H7 (cell line): ENCODE data around the gene DHX30. TPM values are rescaled to one million over a fixed set of nuclear protein-coding genes. Genes with fewer than 3 reads are reported as not detected.
"Not testable (repeated sequence)": the region's sequence is repeated elsewhere in the genome, so short reads cannot be mapped to it uniquely, and the experiment has no call there.

Experiments used
- DNase-seq: peaks from one replicate; pipeline ENCODE4 v3.0.0; 2012
- H3K27me3 ChIP-seq: 2 replicates; pipeline ENCODE4 v1.6.0; 2011; ENCODE audit warnings: mild to moderate bottlenecking, low read length; ENCODE audit not compliant: control insufficient read depth, insufficient read depth
- H3K36me3 ChIP-seq: replicated peaks from 2 replicates; pipeline ENCODE4 v1.5.1; 2011; ENCODE audit warnings: low read length; ENCODE audit not compliant: control insufficient read depth, insufficient read depth
- H3K4me3 ChIP-seq: 2 replicates; pipeline ENCODE4 v1.5.1; 2011; ENCODE audit warnings: low read depth, mild to moderate bottlenecking, control low read depth, low read length, moderate library complexity; ENCODE audit not compliant: insufficient read depth
- total RNA-seq: library from RNA; depleted of rRNA; stranded (reverse); fragments of >200 nt; shearing (Covaris generic); gene quantifications from 2 replicates; pipeline ENCODE4 v1.2.3, GENCODE V29; 2014

DHX30 gene
- total RNA-seq, 1 experiment from 2014 or later, result 134 TPM

DNA sequence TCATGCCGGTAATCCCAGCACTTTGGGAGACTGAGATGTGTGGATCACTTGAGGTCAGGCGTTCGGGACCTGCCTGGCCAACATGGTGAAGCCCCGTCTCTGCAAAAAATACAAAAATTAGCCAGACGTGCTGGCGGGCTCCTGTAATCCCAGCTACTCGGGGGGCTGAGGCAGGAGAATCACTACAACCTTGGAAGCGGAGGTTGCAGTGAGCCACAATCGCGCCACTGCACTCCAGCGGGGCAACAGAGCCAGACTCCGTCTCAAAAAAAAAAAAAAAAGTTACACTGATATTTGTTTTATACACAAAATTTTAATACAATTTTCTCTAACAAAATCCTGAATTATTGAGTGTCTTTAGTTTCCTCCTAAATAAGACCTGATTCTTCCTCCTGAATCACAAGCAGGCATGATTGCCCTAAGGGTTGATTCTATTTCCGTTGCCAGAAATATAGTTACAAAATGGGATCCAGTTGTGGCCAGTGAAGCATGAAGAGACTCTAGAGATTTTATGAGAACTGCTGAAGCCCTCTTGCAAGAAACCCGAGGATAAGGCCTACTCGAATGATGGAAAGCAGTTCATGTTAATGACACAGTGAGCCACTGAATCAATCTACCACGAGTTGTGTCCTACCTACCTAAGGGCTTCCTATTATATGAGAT is 11.6 kb upstream of the DHX30 start:
- Histone ChIP-seq H3K36me3 (no peaks in the 10 kb centered on the region), H3K4me3 (no peak overlapping the region), H3K27me3 (no peaks in the 10 kb centered on the region)
- DNase-seq, result no peak

DNA sequence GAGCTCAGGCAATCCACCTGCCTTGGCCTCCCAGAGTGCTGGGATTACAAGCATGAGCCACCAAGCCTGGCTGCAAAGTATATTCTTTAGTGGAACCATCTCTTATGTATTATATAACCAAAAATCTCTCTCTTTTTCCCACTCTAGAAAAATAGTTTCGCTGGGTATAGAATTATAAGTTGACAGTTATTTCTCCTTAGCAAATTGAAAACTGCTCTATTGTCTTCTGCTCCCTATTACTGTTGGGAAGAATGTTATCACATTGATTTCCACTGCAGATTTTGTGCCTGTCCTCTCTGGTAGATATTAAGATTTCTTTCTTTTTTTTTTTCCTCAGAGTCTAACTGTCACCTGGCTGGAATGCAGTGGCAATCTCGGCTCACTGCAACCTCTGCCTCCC is 10.2 kb upstream of the DHX30 start:
- H3K36me3 ChIP-seq, result no peaks in the 10 kb centered on the region
- no peaks in the 10 kb centered on the region for H3K27me3 ChIP-seq
- no peak overlapping the region for H3K4me3 ChIP-seq
- DNase-seq, result no peak

DNA sequence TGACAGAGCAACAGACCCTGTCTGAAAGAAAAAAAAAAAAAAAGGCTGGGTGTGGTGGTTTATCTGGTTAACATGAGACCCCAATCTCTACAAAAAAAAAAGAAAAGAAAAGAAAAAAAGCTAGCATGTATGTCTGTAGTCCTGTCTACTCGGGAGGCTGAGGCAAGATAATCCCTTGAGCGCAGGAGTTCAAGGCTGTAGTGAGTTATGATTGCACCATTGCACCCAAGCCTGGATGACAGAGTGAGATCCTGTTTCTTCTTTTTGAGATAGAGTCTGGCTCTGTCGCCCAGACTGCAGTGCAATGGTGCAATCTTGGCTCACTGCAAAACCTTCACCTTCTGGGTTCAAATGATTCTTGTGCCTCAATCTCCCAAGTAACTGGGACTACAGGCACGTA is 8.4 kb upstream of the DHX30 start:
- no peaks in the 10 kb centered on the region for H3K27me3 ChIP-seq
- DNase-seq, result no peak
- no peaks in the 10 kb centered on the region for H3K36me3 ChIP-seq
- no peak overlapping the region for H3K4me3 ChIP-seq

DNA sequence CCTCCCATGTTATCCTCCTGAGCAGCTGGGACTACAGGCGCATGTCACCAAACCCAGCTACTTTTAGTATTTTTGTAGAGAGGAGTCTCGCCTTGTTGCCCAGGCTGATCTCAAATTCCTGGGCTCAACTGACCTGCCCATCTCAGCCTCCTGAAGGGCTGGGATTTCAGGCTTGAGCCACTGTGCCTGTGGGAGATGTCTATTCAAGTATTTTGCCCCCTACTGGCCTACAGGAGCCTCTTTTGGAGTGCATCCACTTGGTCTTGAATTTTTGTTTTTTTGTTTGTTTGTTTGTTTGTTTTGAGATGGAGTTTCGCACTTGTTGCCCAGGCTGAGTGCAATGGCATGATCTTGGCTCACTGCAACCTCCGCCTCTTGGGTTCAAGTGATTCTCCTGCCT is 3.2 kb upstream of the DHX30 start:
- Histone ChIP-seq H3K36me3 (no peaks in the 10 kb centered on the region), H3K27me3 (no peaks in the 10 kb centered on the region), H3K4me3 (no peak overlapping the region)
- DNase-seq, result peak; percentile 56

DNA sequence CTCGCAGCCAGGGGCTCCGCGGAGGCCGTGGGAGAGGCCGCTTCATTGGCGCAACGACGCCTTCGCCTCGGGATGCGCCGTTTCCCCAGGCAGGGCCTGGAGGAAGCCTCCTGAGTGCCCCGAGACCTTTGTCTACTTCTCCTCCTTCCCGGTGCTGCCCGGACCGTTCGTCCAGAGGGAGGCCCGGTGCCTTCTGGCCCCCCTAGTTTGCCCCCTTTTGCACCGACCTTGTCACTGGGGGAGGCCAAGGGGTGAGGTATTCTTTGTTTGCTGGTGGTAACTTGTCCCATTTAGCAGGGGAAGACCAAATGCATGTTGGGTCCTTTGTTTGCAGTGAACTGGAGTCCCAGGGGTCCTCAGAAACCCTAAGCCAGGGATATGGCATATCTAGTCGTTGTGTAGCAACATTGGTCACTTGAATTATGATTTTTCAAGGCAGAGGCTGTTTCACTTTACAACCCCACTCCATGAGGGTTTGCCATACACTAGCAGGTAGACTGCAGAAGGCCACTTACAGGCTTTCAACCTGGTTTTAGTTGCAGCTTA is 615 bp downstream of the DHX30 start:
- Histone ChIP-seq H3K4me3 (peak overlapping the region; percentile 84), H3K27me3 (no peaks in the 10 kb centered on the region), H3K36me3 (peaks cover 6% of the 10 kb centered on the region)
- DNase-seq, result no peak

DNA sequence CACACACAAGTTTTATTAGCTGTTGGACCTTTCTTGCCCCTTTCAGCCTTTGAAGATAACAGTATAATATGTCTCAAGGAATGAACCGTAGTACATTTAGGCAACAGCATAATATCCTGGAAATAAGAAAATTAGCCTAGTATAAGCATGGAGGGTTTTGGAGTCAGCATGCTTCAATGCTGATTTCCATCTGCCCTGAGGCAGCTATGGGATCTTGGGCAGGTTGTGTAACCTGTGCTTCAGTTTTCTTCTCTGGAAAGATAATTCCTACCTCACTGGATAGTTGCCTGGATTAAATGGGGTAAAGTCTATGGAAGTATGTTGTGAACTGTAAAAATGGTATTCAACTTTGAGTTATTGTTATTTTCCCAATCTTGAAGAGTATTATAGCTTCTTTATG is 1.6 kb downstream of the DHX30 start:
- no peak for DNase-seq
- H3K27me3 ChIP-seq, result no peaks in the 10 kb centered on the region
- H3K4me3 ChIP-seq, result no peak overlapping the region
- peaks cover 6% of the 10 kb centered on the region for H3K36me3 ChIP-seq

DNA sequence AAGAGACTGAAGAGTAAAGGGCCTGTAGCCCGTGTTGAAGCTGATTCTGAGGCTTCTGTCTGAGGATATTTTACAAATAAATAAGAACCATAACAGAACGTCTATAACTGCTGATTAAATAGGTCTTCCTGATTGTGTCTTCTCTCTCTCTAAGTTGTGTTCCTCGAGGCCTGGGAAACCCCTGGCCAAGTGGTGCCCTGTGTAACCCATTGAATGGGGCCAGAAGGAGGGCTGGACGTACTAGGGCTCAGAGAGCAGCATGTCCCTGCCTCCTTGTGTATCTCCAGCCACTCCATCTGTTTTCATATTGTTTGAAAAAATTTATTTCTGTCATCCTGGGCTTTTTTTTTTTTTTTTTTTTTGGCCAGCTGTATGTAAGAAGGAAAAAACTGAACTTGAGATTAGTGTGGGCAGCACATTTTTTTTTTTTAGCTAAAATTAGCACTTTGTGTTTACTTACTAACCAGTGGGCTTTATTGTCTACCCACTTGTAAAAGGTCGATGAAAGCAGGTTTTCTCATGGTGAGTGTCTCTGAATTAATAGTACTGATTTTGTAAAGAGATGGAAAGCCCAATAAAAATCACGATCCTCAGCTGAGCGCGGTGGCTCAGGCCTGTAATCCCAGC is 10.7 kb downstream of the DHX30 start:
- peaks cover 27% of the 10 kb centered on the region for H3K36me3 ChIP-seq
- no peaks in the 10 kb centered on the region for H3K27me3 ChIP-seq
- DNase-seq, result peak; percentile 18
- no peak overlapping the region for H3K4me3 ChIP-seq

DNA sequence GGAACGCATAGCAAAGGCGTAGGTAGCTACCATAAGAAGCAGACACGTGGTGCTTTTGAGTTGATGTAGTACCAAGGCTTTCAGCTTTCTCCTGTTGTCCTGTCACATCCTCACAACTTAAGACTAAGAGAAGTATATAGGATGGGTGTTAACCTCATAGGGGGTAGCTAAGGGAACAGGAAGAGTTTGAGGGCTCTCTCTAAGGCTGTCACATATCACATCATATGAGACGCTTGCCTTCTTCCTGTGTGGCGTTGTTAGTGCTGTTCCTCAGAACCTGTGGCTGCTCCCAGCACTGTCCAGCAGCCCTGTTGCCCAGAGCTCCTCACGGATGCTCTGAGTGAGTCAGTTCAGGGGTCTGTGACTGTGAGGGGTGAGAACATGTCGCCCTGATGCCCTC is 14.7 kb downstream of the DHX30 start:
- Histone ChIP-seq H3K4me3 (no peak overlapping the region), H3K36me3 (peaks cover 15% of the 10 kb centered on the region), H3K27me3 (no peaks in the 10 kb centered on the region)
- peak; percentile 3 for DNase-seq

DNA sequence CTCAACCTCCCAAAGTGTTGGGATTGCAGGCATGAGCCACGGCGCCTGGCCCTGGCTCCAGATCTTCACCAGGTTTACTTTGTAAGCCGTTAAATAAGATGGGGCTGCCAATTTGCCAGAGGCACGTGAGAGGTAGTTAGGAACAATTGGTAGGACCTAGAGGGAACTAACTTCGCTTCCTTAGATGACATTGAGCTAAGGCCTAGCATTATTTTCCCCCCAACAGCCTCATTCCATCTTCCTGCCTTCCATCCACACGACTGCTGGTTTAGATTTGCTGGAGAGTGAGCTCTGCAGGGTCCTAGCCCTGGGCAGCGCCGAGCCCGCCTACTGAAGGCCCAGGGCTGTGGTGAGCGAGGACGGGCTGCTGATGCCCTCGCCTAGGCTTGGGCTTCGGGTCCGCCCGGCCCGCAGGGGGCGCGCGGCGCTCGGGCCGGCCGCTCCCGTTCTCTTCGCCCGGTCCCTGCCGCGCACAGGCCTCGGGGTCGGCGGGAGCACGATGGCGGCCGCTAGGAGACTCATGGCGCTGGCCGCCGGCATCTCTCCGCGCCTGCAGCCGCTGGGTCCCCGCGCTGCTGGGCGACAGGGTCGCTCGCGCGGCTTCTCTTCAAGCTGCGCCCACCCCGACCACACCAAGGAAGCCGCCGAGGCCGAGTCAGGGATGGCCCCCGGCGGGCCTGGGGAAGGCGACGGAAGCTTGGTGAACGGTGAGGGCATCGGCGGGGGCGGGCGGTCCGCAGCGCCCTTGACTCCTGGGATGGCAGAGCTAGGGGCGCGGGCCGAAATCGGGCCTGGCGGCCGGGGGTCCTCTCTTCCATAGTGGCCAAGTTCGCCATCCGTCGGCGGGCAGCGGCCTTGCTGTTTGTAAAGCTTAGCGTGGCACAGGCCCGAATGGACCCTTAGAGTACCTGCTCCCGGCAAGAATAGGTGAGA is 21.9 kb downstream of the DHX30 start:
- peak; percentile 99 for DNase-seq
- H3K4me3 ChIP-seq, result peak overlapping the region; percentile 92
- H3K27me3 ChIP-seq, result no peaks in the 10 kb centered on the region
- peaks cover 19% of the 10 kb centered on the region for H3K36me3 ChIP-seq

DNA sequence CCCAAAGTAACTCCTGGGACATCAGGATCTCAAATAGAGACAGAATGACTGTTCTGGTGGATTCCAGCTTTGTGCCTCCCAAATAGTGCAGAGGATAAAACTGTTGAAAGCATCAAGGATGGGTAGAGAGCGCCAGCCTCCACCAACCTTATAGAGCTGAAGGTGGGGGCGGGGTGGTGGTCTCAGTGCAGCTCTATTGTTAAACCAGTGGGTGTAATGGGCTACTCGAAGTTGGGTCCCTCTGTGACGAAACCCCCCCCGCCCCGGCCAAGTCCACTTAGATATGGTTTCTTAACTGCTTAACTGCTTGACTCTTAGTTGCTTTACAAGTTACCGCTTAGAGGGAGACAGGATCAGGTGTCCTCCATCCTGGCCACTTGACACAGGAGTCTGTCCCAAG is 22.7 kb downstream of the DHX30 start:
- peak; percentile 58 for DNase-seq
- H3K36me3 ChIP-seq, result peaks cover 22% of the 10 kb centered on the region
- H3K27me3 ChIP-seq, result no peaks in the 10 kb centered on the region
- peak overlapping the region; percentile 92 for H3K4me3 ChIP-seq

DNA sequence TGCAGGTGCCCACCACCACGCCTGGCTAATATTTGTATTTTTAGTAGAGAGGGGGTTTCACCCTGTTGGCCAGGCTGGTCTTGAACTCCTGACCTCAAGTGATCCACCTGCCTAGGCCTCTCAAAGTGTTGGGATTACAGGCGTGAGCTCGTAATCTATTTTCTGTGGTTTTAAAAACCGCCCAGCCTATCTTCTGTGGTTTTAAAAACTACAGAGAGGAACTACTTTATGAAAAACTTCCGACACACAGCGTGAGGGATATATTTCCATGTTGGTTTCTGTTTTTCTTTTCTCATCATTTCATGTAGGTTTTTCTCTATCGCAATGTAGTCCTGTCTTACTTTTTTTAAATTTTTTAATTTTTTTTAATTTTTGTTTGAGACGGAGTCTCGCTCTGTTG is 26.5 kb downstream of the DHX30 start:
- not testable (repeated sequence) for H3K27me3 ChIP-seq, H3K4me3 ChIP-seq, DNase-seq
- H3K36me3 ChIP-seq, result peaks cover 37% of the 10 kb centered on the region

DNA sequence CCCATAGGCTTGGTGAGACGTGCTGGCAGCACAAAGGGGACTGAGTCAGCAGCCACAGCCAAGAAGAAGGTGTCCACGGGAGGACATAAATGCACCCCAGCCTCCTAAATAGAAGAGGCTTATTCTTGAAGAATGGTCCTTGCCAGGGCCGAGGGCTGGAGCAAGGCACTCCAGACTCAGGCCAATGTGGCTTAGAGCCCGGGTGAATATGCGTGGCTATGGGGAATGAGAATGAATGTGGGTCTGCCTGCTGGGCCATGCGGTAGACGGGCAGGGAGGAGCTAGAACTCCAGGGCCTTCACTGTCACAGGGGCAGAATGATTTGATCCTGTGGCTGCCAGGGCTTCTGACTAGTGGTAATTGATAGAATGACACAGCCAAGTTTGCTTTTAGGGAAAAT is 34.0 kb downstream of the DHX30 start:
- H3K36me3 ChIP-seq, result peaks cover 31% of the 10 kb centered on the region
- no peaks in the 10 kb centered on the region for H3K27me3 ChIP-seq
- DNase-seq, result peak; percentile 43
- no peak overlapping the region for H3K4me3 ChIP-seq

DNA sequence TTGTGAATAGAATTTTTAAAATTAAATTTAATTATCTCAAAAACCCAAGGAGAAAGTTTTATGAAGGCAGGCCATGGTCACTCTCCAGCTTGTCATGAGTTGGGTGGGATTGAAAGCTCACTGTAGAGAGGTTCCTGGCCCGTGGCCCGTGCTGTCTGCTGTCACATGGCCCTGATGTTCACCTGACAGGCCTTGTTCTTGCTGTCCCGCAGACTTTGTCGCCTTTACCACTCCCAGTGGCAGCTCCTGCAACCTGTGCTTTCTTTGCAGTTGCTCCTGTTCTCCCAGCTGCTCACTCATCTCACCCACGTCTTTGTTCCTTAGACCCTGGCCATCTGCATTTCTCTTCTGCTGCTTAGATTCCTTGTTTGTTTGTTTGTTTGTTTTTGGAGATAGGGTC is 35.6 kb downstream of the DHX30 start:
- Histone ChIP-seq H3K4me3 (no peak overlapping the region), H3K27me3 (no peaks in the 10 kb centered on the region; the same call in 1 of the 2 replicates), H3K36me3 (peaks cover 36% of the 10 kb centered on the region)
- no peak for DNase-seq

DNA sequence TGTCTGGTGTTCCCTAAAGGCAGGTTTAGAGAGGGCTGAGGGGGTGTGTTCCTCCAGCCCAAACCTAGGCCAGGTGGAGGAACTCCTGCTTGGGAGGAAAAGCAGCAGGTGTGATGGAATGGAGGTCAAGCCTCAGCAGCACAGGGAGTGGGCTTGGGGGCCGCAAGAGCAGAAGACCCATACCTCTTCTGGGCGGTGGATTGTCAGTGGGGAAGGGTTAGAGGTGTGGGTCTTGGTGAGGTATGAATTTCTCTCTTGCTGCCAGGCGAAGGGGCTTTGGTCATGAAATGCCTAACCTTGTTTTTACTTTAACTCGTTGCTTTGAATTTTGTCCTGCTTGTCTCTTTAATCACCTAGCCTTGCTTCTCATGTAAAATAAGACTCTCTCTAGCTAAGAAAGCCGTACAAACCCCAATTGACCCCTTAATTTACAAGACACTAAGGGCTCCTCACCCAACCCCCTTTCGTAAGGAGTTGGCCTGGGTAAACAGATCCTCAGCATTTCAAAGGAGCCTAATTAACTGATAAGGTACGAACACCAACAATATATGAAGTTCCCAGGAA is 38.9 kb downstream of the DHX30 start:
- Histone ChIP-seq H3K36me3 (peaks cover 54% of the 10 kb centered on the region), H3K4me3 (no peak overlapping the region), H3K27me3 (no peaks in the 10 kb centered on the region; the same call in 1 of the 2 replicates)
- peak; percentile 65 for DNase-seq
